Spleen (tissue), 11 donors: ENCODE data around the gene MYOM3. TPM values are rescaled to one million over a fixed set of nuclear protein-coding genes. Genes with fewer than 3 reads are reported as not detected.

ENCODE experiments used
- DNase-seq: peaks from one replicate; pipeline ENCODE4 v3.0.0-alpha.2; 2020
- H3K27ac ChIP-seq, 8 donors: fragments of 200-600 bp; sonication (generic) in 7 of 8; 1 replicate in 4 of 8; 2 replicates in 4 of 8; pipeline versions ENCODE4 v1.5.0 to v1.8.0; 2016 to 2021; ENCODE audit warnings: inconsistent platforms in 4 of 8, mild to moderate bottlenecking in 4 of 8, moderate library complexity in 1 of 8
- H3K27me3 ChIP-seq, 7 donors: fragments of 200-600 bp; sonication (generic) in 6 of 7; replicated peaks in 1 of 7; 1 replicate in 4 of 7; 2 replicates in 3 of 7; pipeline versions ENCODE4 v1.5.0 to v1.8.0; 2016 to 2021; ENCODE audit warnings: inconsistent platforms in 3 of 7, mild to moderate bottlenecking in 1 of 7
- H3K36me3 ChIP-seq, 6 donors: fragments of 200-600 bp; sonication (generic) in 5 of 6; 1 replicate in 4 of 6; 2 replicates in 2 of 6; pipeline versions ENCODE4 v1.5.0 to v1.8.0; 2016 to 2021; ENCODE audit warnings: inconsistent platforms in 2 of 6
- H3K4me1 ChIP-seq, 6 donors: fragments of 200-600 bp; sonication (generic) in 5 of 6; 1 replicate in 3 of 6; 2 replicates in 3 of 6; pipeline versions ENCODE4 v1.5.0 to v1.8.0; 2016 to 2021; ENCODE audit warnings: inconsistent platforms in 3 of 6
- H3K4me3 ChIP-seq, 8 donors: fragments of 200-600 bp; sonication (generic) in 7 of 8; 1 replicate in 4 of 8; 2 replicates in 4 of 8; pipeline versions ENCODE4 v1.5.0 to v1.8.0; 2016 to 2021; ENCODE audit warnings: inconsistent platforms in 4 of 8, mild to moderate bottlenecking in 4 of 8, moderate library complexity in 2 of 8
- H3K9me3 ChIP-seq, 8 donors: fragments of 200-600 bp; sonication (generic) in 7 of 8; 1 replicate in 4 of 8; 2 replicates in 4 of 8; pipeline versions ENCODE4 v1.5.0 to v1.8.0; 2016 to 2021; ENCODE audit warnings: inconsistent platforms in 4 of 8
- CTCF ChIP-seq, 11 experiments: fragments of 200-600 bp in 7 of 11; fragments of 450-650 bp in 4 of 11; sonication (generic) in 4 of 11; IDR thresholded peaks in 8 of 11; conservative IDR thresholded peaks in 3 of 11; 1 replicate in 7 of 11; 2 replicates in 4 of 11; pipeline versions ENCODE4 v1.4.0 to v1.8.0; 2016 to 2021; ENCODE audit warnings: antibody characterized with exemption in 11 of 11, inconsistent platforms in 4 of 11, mild to moderate bottlenecking in 1 of 11
- POLR2A ChIP-seq, 3 donors: fragments of 450-650 bp; IDR thresholded peaks; one replicate each; pipeline ENCODE4 v1.5.1; 2017; ENCODE audit warnings: antibody characterized with exemption in 3 of 3, mild to moderate bottlenecking in 1 of 3
- POLR2AphosphoS5 ChIP-seq, 3 donors: sonication (generic); formaldehyde crosslinking; IDR thresholded peaks; one replicate each; pipeline ENCODE4 v1.5.1; 2017; ENCODE audit warnings: antibody characterized with exemption in 3 of 3
- WGBS, 5 donors: extraction: QIAGEN DNeasy Blood & Tissue Kit in 3 of 5; methylation state at CpG; one replicate each; pipeline versions ENCODE4 v1.1.5 to v1.1.7; 2013 to 2018; 5-methylcytosine and 5-hydroxymethylcytosine counted together
- intact Hi-C: fragments of 100-400 bp; cut with DNase I; formaldehyde crosslinking; loops from one replicate; pipeline ENCODE4 v1.15.0; 2023; ENCODE audit warnings: low total_unique reads
- polyA plus RNA-seq, 3 donors: library from polyadenylated mRNA; stranded (reverse); fragments of 200-250 nt; gene quantifications; one replicate each; pipeline ENCODE4 v1.2.1, GENCODE V29; 2013
- total RNA-seq, 7 donors: library from RNA; depleted of rRNA in 3 of 7; stranded (reverse); fragments of >200 nt in 3 of 7; fragmentation: NEBNext Ultra II Directional in 4 of 7; extraction: Animal tissue kit (Norgen Biotek cat#: 25700) in 4 of 7; gene quantifications; one replicate each; pipeline versions ENCODE4 v1.1.0 to v1.2.1, GENCODE V29; 2016 to 2021
- donor health status: healthy with polysubstance abuse.
- donor health status: DM: no; HTN: no; CAD: no; lungs with moderate emphysema.
- donor health status: DM: no; HTN: no; CAD: no.
- donor health status: Bipolar disorder and iron deficiency.
- donor health status: healthy.
- donor health status: DM: no; HTN: no; CAD: no.
- donor health status: DM: yes; HTN: yes; CAD: no.

Gene MYOM3
- total and polyA plus RNA-seq, 10 donors = 0.02 to 0.06 (median 0.06) TPM; not detected in 7

- Histone ChIP-seq H3K9me3 (no peaks in the 10 kb centered on the region), H3K4me1 (peaks cover 0 to 12% (median 4%) of the 10 kb centered on the region in 6 donors), H3K36me3 (no peaks in the 10 kb centered on the region), H3K4me3 (no peak overlapping the region), H3K27ac (no peak overlapping the region), H3K27me3 (peaks cover 0 to 34% (median 0%) of the 10 kb centered on the region in 7 donors)
- DNase-seq = no peak
- WGBS, 5 donors = 29 to 100% (median 61%) methylated on average over 1 of the region's 1 CpG
- TF ChIP-seq POLR2AphosphoS5 (IDR thresholded peaks at IDR 0.05) (no peak), CTCF (IDR thresholded peaks at IDR 0.05 in 8 of 11, conservative IDR thresholded peaks at IDR 0.05 in 3 of 11) (no peak), POLR2A (IDR thresholded peaks at IDR 0.05) (no peak)
- intact Hi-C loops = no loop called here
These were observed 2.8 kb downstream of the MYOM3 start for GRCh38 chr1:24109166-24109483.

- Histone ChIP-seq H3K27me3 (peaks cover 0 to 28% (median 0%) of the 10 kb centered on the region in 7 donors), H3K4me3 (no peak overlapping the region), H3K4me1 (peaks cover 0 to 12% (median 4%) of the 10 kb centered on the region in 6 donors), H3K36me3 (no peaks in the 10 kb centered on the region), H3K27ac (no peak overlapping the region), H3K9me3 (no peaks in the 10 kb centered on the region)
- DNase-seq = peak; percentile 41
- WGBS, 5 donors = 73 to 85% (median 77%) methylated on average over 18 to 22 of the region's 22 CpGs
- TF ChIP-seq POLR2A (IDR thresholded peaks at IDR 0.05) = no peak
- TF ChIP-seq CTCF (IDR thresholded peaks at IDR 0.05 in 8 of 11, conservative IDR thresholded peaks at IDR 0.05 in 3 of 11) = no peak
- no peak for TF ChIP-seq POLR2AphosphoS5 (IDR thresholded peaks at IDR 0.05)
- intact Hi-C loops = no loop called here
These were observed 3.4 kb downstream of the MYOM3 start for GRCh38 chr1:24108334-24109165.

- Histone ChIP-seq H3K27ac (no peak overlapping the region), H3K4me1 (peaks cover 0 to 8% (median 4%) of the 10 kb centered on the region in 6 donors), H3K27me3 (peaks cover 0 to 21% (median 0%) of the 10 kb centered on the region in 7 donors), H3K4me3 (no peak overlapping the region), H3K36me3 (no peaks in the 10 kb centered on the region), H3K9me3 (no peaks in the 10 kb centered on the region)
- peak; percentile 44 for DNase-seq
- intact Hi-C loops = no loop called here
- 84 to 91% (median 87%) methylated on average over 8 to 18 of the region's 18 CpGs for WGBS, 5 donors
- no peak for TF ChIP-seq POLR2A (IDR thresholded peaks at IDR 0.05)
- no peak for TF ChIP-seq CTCF (IDR thresholded peaks at IDR 0.05 in 8 of 11, conservative IDR thresholded peaks at IDR 0.05 in 3 of 11)
- TF ChIP-seq POLR2AphosphoS5 (IDR thresholded peaks at IDR 0.05) = no peak
These were observed 4.3 kb downstream of the MYOM3 start for GRCh38 chr1:24107462-24108138.
